Measurements from ENCODE around the gene VIPR2. TPM values are rescaled to one million over a fixed set of nuclear protein-coding genes. Genes with fewer than 3 reads are reported as not detected.
"Not testable (repeated sequence)": the region's sequence is repeated elsewhere in the genome, so short reads cannot be mapped to it uniquely, and the experiment has no call there.

The VIPR2 gene
- total RNA-seq, 4 donors from 2014 or later = 0.33 to 0.56 TPM; not detected in 2

DNA sequence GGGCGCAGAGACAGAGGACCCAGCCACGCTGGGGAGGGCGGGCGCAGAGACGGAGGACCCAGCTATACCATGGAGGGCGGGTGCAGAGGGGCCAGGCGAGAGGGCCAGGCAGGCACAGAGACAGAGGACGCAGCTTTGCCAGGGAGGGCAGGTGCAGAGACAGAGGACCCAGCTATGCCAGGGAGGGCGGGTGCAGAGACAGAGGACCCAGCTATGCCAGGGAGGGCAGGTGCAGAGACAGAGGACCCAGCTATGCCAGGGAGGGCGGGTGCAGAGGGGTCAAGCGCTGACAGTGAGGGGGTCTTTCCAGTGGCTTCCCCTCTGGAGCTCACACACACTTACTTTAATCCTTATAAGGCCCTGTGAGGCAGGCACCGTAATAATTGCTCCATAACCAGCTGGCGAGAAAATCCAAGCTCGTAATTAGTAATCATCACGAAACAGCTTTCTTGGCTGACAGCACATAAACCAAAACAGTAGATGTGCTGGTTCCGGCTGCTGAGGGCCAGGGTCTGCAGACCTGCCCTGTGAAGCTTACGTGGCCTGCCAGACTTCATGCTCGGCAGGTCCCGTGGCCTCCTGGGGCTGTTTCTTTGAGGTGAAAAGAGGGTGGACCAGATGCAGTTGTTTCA, 137.2 kb downstream of the VIPR2 start:
- Histone ChIP-seq H3K9me3 (no peaks in the 10 kb centered on the region), H3K27ac (no peak overlapping the region), H3K4me1 (no peaks in the 10 kb centered on the region), H3K27me3 (no peaks in the 10 kb centered on the region), H3K4me3 (replicated peaks in 1 of 3) (no peak overlapping the region), H3K36me3 (no peaks in the 10 kb centered on the region)
- WGBS, 2 donors = 92 to 93% methylated on average over 19 of the region's 19 CpGs
- no peak for DNase-seq
- intact Hi-C loops (cut with DNase I) = no loop called here
- TF ChIP-seq, protein P1, sequence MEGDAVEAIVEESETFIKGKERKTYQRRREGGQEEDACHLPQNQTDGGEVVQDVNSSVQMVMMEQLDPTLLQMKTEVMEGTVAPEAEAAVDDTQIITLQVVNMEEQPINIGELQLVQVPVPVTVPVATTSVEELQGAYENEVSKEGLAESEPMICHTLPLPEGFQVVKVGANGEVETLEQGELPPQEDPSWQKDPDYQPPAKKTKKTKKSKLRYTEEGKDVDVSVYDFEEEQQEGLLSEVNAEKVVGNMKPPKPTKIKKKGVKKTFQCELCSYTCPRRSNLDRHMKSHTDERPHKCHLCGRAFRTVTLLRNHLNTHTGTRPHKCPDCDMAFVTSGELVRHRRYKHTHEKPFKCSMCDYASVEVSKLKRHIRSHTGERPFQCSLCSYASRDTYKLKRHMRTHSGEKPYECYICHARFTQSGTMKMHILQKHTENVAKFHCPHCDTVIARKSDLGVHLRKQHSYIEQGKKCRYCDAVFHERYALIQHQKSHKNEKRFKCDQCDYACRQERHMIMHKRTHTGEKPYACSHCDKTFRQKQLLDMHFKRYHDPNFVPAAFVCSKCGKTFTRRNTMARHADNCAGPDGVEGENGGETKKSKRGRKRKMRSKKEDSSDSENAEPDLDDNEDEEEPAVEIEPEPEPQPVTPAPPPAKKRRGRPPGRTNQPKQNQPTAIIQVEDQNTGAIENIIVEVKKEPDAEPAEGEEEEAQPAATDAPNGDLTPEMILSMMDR (IDR thresholded peaks at IDR 0.05) = no peak
- TF ChIP-seq POLR2A (IDR thresholded peaks at IDR 0.05) = no peak

DNA sequence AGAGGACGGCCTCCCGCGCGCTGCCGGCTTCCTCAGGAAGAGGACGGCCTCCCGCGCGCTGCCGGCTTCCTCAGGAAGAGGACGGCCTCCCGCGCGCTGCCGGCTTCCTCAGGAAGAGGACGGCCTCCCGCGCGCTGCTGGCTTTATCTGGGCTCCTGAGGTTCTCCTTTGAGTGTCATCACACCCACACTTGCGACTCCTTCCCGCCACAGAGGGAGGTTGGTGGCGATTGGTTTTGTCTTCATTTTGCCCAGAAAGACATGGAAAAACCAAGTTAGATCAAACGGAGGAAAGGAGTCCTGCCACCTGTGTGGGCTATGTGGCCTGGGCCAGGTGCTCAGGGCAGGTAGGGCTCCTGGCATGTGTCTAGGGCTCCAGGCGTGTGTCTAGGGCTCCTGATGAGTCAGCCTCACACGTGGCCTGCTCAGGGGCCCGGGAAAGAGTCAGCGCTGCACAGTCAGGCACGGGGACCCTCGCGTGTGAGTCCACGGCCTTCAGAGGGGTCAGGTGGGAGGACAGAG, 138.0 kb downstream of the VIPR2 start:
- H3K27ac ChIP-seq = no peak overlapping the region
- no peaks in the 10 kb centered on the region for H3K9me3 ChIP-seq
- no peak for TF ChIP-seq POLR2A (IDR thresholded peaks at IDR 0.05)
- TF ChIP-seq, protein P1 (IDR thresholded peaks at IDR 0.05) = no peak
- DNase-seq = no peak
- intact Hi-C loops (cut with DNase I) = no loop called here
- no peaks in the 10 kb centered on the region for H3K36me3 ChIP-seq
- no peaks in the 10 kb centered on the region for H3K4me1 ChIP-seq
- no peaks in the 10 kb centered on the region for H3K27me3 ChIP-seq
- no peak overlapping the region for H3K4me3 ChIP-seq (replicated peaks in 1 of 3)
- 89 to 93% methylated on average over 15 to 20 of the region's 31 CpGs for WGBS, 2 donors

DNA sequence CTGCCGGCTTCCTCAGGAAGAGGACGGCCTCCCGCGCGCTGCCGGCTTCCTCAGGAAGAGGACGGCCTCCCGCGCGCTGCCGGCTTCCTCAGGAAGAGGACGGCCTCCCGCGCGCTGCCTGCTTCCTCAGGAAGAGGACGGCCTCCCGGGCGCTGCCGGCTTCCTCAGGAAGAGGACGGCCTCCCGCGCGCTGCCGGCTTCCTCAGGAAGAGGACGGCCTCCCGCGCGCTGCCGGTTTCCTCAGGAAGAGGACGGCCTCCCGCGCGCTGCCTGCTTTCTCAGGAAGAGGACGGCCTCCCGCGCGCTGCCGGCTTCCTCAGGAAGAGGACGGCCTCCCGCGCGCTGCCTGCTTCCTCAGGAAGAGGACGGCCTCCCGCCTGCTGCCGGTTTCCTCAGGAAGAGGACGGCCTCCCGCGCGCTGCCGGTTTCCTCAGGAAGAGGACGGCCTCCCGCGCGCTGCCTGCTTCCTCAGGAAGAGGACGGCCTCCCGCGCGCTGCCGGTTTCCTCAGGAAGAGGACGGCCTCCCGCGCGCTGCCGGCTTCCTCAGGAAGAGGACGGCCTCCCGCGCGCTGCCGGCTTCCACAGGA, 138.6 kb downstream of the VIPR2 start:
- H3K27me3 ChIP-seq; DNase-seq; H3K4me1 ChIP-seq; H3K36me3 ChIP-seq; H3K4me3 ChIP-seq (replicated peaks in 1 of 3); intact Hi-C loops (cut with DNase I); H3K27ac ChIP-seq; H3K9me3 ChIP-seq: not testable (repeated sequence)
- WGBS, 2 donors = no CpG with 5 or more reads among the region's 69 CpGs

DNA sequence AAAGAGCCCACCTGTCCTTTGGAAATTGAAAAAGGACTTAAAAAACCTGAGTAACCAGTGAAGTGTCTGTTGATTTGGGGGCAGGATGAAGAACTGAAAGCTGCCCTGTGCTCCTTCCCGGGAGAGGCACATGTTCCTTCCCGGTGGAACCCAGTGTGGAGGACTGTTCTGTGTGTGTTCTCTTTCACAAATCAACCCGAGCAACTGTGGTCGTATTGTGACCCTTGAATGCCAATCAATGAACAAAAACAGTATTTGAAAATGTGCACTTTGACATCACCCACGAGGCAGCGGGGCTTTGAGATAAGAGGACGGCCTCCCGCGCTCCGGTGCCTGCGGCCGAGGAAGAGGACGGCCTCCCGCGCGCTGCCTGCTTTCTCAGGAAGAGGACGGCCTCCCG, 139.0 kb downstream of the VIPR2 start:
- H3K27me3 ChIP-seq = no peaks in the 10 kb centered on the region
- H3K9me3 ChIP-seq = no peaks in the 10 kb centered on the region
- H3K4me1 ChIP-seq = no peaks in the 10 kb centered on the region
- intact Hi-C loops (cut with DNase I) = no loop called here
- 81 to 85% methylated on average over 18 of the region's 18 CpGs for WGBS, 2 donors
- H3K36me3 ChIP-seq = no peaks in the 10 kb centered on the region
- H3K4me3 ChIP-seq (replicated peaks in 1 of 3) = no peak overlapping the region
- DNase-seq = no peak
- TF ChIP-seq, protein P1 (IDR thresholded peaks at IDR 0.05) = no peak
- TF ChIP-seq POLR2A (IDR thresholded peaks at IDR 0.05) = no peak
- H3K27ac ChIP-seq = no peak overlapping the region

DNA sequence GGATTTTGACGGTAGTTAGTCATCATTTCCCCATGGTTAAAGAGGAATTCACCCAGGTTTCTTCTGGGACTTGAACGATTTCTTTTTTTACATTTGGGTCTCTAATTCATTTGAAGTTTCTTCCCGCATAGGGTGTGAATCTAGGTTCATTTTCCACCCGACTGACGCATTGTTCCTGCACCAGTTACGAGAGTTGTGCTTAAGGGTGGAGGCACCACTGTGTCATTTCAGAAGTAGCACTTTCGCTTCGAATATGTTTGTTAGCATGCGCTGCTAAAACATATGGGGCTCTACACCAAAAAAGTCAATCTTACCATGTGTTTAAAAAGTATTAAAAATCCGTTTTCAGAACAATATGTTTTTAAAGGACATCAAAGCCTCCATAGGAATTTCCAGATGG, 140.3 kb downstream of the VIPR2 start:
- WGBS, 2 donors = 90% methylated on average over 10 of the region's 10 CpGs
- DNase-seq = no peak

More for the DNA sequence above, 140.3 kb downstream of the VIPR2 start:
- H3K4me1 ChIP-seq = no peaks in the 10 kb centered on the region
- no peak overlapping the region for H3K27ac ChIP-seq
- no peak overlapping the region for H3K4me3 ChIP-seq (replicated peaks in 1 of 3)
- no peaks in the 10 kb centered on the region for H3K27me3 ChIP-seq
- intact Hi-C loops (cut with DNase I) = no loop called here
- TF ChIP-seq POLR2A (IDR thresholded peaks at IDR 0.05) = no peak
- TF ChIP-seq, protein P1 (IDR thresholded peaks at IDR 0.05) = no peak
- H3K9me3 ChIP-seq = no peaks in the 10 kb centered on the region
- H3K36me3 ChIP-seq = no peaks in the 10 kb centered on the region
